Neural cell (in vitro differentiated cells): ENCODE data around the gene KDM8. TPM values are rescaled to one million over a fixed set of nuclear protein-coding genes. Genes with fewer than 3 reads are reported as not detected.

Source experiments
- H2AFZ ChIP-seq: fragments of 200-600, 300-800 bp; sonication (generic), shearing (Covaris generic); 2 replicates; pipeline ENCODE4 v1.6.0; 2014; ENCODE audit warnings: low read depth, mild to moderate bottlenecking, antibody characterized with exemption, low read length, moderate library complexity
- H3F3A ChIP-seq: fragments of 200-600 bp; shearing (Covaris generic); 2 replicates; pipeline ENCODE4 v1.6.1; 2016; ENCODE audit warnings: mild to moderate bottlenecking, moderate library complexity, mixed read lengths, antibody characterized with exemption, low read length; ENCODE audit not compliant: insufficient read depth, poor library complexity, severe bottlenecking
- H3K27ac ChIP-seq: fragments of 200-600, 300-800 bp; sonication (generic), shearing (Covaris generic); 2 replicates; pipeline ENCODE4 v1.5.1; 2014; ENCODE audit warnings: mild to moderate bottlenecking, low read length, moderate library complexity
- H3K27me3 ChIP-seq: fragments of 300-800, 200-600 bp; sonication (generic), shearing (Covaris generic); 2 replicates; pipeline ENCODE4 v1.6.0; 2014; ENCODE audit warnings: mild to moderate bottlenecking, low read depth, low read length, moderate library complexity; ENCODE audit not compliant: insufficient read depth
- H3K36me3 ChIP-seq: fragments of 300-800, 200-600 bp; sonication (generic), shearing (Covaris generic); 2 replicates; pipeline ENCODE4 v1.5.1; 2014; ENCODE audit warnings: mild to moderate bottlenecking, antibody characterized with exemption, low read length, moderate library complexity; ENCODE audit not compliant: insufficient read depth
- H3K4me2 ChIP-seq: fragments of 300-800, 200-600 bp; sonication (generic), shearing (Covaris generic); 2 replicates; pipeline ENCODE4 v1.6.0; 2014; ENCODE audit warnings: mild to moderate bottlenecking, low read length
- H3K4me3 ChIP-seq: fragments of 300-800, 200-600 bp; sonication (generic), shearing (Covaris generic); 2 replicates; pipeline ENCODE4 v1.5.1; 2014; ENCODE audit warnings: mild to moderate bottlenecking, low read length, moderate library complexity
- H3K79me2 ChIP-seq: fragments of 200-600 bp; shearing (Covaris generic); replicated peaks from 2 replicates; pipeline ENCODE4 v1.6.0; 2014; ENCODE audit warnings: mild to moderate bottlenecking, low read length, moderate library complexity; ENCODE audit not compliant: insufficient read depth
- H3K9ac ChIP-seq: fragments of 300-800, 200-600 bp; sonication (generic), shearing (Covaris generic); 2 replicates; pipeline ENCODE4 v1.6.1; 2016; ENCODE audit warnings: mild to moderate bottlenecking, low read length, mixed read lengths
- H3K9me2 ChIP-seq: fragments of 200-600 bp; shearing (Covaris generic); 2 replicates; pipeline ENCODE4 v1.6.1; 2016; ENCODE audit warnings: mild to moderate bottlenecking, low read length, mixed read lengths; ENCODE audit not compliant: insufficient read depth
- H3K9me3 ChIP-seq: fragments of 200-600, 300-800 bp; sonication (generic), shearing (Covaris generic); 2 replicates; pipeline ENCODE4 v1.6.1; 2016; ENCODE audit warnings: mild to moderate bottlenecking, mixed run types, low read length, moderate library complexity, mixed read lengths
- H4K20me1 ChIP-seq: fragments of 200-600 bp; shearing (Covaris generic); 2 replicates; pipeline ENCODE4 v1.6.1; 2016; ENCODE audit warnings: mild to moderate bottlenecking, mixed run types; ENCODE audit not compliant: insufficient read depth
- EP300 ChIP-seq: fragments of 450-650 bp; conservative IDR thresholded peaks from 2 replicates; pipeline ENCODE4 v1.6.1; 2014; ENCODE audit warnings: antibody characterized with exemption, mild to moderate bottlenecking, moderate library complexity; ENCODE audit not compliant: poor library complexity, severe bottlenecking
- EZH2 ChIP-seq: fragments of 200-600, 300-800 bp; shearing (Covaris generic), sonication (generic); IDR thresholded peaks from 2 replicates; pipeline ENCODE4 v1.6.1; 2014; ENCODE audit warnings: antibody characterized with exemption, low read length, borderline replicate concordance, mild to moderate bottlenecking; ENCODE audit not compliant: insufficient read depth, poor library complexity, severe bottlenecking
- MXI1 ChIP-seq: fragments of 450-650 bp; conservative IDR thresholded peaks from 2 replicates; pipeline ENCODE4 v1.6.1; 2014; ENCODE audit warnings: antibody characterized with exemption, mild to moderate bottlenecking; ENCODE audit not compliant: poor library complexity, severe bottlenecking
- RAD21 ChIP-seq: fragments of 450-650 bp; conservative IDR thresholded peaks from 2 replicates; pipeline ENCODE4 v1.6.1; 2014; ENCODE audit warnings: antibody characterized with exemption, mild to moderate bottlenecking, moderate library complexity
- SMC3 ChIP-seq: fragments of 450-650 bp; conservative IDR thresholded peaks from 2 replicates; pipeline ENCODE4 v1.6.1; 2014; ENCODE audit warnings: antibody characterized with exemption, mild to moderate bottlenecking, moderate library complexity; ENCODE audit not compliant: poor library complexity
- TAF1 ChIP-seq: IDR thresholded peaks from 2 replicates; pipeline ENCODE4 v1.6.1; 2012; ENCODE audit warnings: low read depth
- polyA plus RNA-seq: library from polyadenylated mRNA; depleted of rRNA; stranded (reverse); fragments of >200 nt; gene quantifications from 2 replicates; pipeline ENCODE4 v1.2.3, GENCODE V29; 2014
- TF ChIP-seq, protein P1 (sequence below): fragments of 450-650 bp; IDR thresholded peaks from 2 replicates; pipeline ENCODE4 v1.5.1; 2014; ENCODE audit warnings: antibody characterized with exemption, mild to moderate bottlenecking, moderate library complexity; ENCODE audit not compliant: poor library complexity, severe bottlenecking
- TF ChIP-seq, protein P2 (sequence below): IDR thresholded peaks from 2 replicates; pipeline ENCODE4 v1.6.1; 2012; ENCODE audit warnings: borderline replicate concordance

KDM8 gene
- polyA plus RNA-seq, 1 donor from 2014 or later, result 4.0 TPM

DNA sequence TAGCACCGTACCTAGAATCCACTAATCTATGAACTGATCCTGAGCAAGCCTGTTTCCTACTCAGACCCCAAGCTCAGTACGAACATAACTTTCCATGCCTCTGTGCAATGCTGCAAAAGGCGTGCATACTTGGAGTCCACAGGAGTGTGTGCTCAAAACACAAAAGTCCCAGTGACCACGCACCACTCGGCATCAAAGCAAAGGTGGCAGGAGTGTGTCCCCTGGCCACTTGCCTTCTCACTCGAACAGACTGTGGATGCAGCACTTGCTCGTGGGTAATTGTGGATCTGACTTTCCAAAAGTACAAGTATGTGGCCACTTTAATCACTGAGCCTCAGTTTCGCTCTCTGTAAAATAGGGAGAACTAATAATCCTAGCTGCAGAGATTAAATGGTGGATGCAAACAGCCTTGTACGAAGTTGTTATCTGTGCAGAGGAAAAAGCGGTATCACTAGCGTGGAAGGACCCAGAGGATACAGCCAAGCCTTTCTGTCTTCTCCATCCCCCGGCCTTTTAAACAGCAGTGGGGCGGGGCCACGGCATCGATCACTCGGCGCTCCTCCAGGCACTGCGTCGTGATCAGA, 311 bp upstream of the KDM8 start:
- H4K20me1 ChIP-seq, result no peaks in the 10 kb centered on the region
- peak overlapping the region; percentile 98 for H3K9ac ChIP-seq
- TF ChIP-seq, protein P1, sequence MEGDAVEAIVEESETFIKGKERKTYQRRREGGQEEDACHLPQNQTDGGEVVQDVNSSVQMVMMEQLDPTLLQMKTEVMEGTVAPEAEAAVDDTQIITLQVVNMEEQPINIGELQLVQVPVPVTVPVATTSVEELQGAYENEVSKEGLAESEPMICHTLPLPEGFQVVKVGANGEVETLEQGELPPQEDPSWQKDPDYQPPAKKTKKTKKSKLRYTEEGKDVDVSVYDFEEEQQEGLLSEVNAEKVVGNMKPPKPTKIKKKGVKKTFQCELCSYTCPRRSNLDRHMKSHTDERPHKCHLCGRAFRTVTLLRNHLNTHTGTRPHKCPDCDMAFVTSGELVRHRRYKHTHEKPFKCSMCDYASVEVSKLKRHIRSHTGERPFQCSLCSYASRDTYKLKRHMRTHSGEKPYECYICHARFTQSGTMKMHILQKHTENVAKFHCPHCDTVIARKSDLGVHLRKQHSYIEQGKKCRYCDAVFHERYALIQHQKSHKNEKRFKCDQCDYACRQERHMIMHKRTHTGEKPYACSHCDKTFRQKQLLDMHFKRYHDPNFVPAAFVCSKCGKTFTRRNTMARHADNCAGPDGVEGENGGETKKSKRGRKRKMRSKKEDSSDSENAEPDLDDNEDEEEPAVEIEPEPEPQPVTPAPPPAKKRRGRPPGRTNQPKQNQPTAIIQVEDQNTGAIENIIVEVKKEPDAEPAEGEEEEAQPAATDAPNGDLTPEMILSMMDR, result no peak
- TF ChIP-seq, protein P2, sequence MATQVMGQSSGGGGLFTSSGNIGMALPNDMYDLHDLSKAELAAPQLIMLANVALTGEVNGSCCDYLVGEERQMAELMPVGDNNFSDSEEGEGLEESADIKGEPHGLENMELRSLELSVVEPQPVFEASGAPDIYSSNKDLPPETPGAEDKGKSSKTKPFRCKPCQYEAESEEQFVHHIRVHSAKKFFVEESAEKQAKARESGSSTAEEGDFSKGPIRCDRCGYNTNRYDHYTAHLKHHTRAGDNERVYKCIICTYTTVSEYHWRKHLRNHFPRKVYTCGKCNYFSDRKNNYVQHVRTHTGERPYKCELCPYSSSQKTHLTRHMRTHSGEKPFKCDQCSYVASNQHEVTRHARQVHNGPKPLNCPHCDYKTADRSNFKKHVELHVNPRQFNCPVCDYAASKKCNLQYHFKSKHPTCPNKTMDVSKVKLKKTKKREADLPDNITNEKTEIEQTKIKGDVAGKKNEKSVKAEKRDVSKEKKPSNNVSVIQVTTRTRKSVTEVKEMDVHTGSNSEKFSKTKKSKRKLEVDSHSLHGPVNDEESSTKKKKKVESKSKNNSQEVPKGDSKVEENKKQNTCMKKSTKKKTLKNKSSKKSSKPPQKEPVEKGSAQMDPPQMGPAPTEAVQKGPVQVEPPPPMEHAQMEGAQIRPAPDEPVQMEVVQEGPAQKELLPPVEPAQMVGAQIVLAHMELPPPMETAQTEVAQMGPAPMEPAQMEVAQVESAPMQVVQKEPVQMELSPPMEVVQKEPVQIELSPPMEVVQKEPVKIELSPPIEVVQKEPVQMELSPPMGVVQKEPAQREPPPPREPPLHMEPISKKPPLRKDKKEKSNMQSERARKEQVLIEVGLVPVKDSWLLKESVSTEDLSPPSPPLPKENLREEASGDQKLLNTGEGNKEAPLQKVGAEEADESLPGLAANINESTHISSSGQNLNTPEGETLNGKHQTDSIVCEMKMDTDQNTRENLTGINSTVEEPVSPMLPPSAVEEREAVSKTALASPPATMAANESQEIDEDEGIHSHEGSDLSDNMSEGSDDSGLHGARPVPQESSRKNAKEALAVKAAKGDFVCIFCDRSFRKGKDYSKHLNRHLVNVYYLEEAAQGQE, result peak; percentile 69
- TF ChIP-seq MXI1, result no peak
- no peak for TF ChIP-seq RAD21
- TF ChIP-seq EZH2, result no peak
- peak; percentile 57 for TF ChIP-seq SMC3
- no peak for TF ChIP-seq EP300
- peak; percentile 59 for TF ChIP-seq TAF1
- peaks cover 4% of the 10 kb centered on the region for H3K79me2 ChIP-seq
- peak overlapping the region; percentile 92 for H3K27ac ChIP-seq
- H3K4me2 ChIP-seq, result peak overlapping the region; percentile 21
- no peaks in the 10 kb centered on the region for H3K36me3 ChIP-seq
- H3K27me3 ChIP-seq, result no peaks in the 10 kb centered on the region
- H3K9me2 ChIP-seq, result no peaks in the 10 kb centered on the region
- H3K4me3 ChIP-seq, result peak overlapping the region; percentile 69
- peak overlapping the region; percentile 76 for H2AFZ ChIP-seq
- no peaks in the 10 kb centered on the region for H3K9me3 ChIP-seq
- H3F3A ChIP-seq, result no peaks in the 10 kb centered on the region

DNA sequence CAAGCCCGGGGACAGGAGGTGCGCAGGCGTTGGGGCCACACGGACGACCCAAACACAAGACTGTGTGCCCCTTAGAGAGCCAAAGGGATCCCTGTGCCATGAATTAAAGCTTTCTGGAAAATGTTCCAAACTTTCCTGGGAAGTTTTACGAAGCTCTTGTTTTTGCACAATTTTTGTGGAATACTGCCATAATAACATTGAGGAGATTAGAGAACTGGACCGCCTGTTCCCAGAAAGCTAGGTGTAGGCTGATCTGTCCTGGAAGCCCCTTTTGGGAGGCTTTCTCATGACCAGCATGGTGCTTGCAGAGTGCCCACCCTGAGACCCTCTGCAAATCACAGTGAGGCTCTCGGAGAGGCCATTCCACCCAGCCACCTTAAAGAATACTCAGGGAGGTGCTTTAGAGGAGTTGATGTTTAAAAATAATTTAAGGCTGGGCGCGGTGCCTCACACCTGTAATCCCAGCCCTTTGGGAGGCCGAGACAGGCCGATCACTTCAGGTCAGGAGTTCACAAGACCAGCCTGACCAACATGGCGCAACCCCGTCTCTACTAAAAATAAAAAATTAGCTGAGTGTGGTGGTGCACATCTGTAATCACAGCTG, 1.1 kb downstream of the KDM8 start:
- no peaks in the 10 kb centered on the region for H3K27me3 ChIP-seq
- peaks cover 4% of the 10 kb centered on the region for H3K79me2 ChIP-seq
- H4K20me1 ChIP-seq, result no peaks in the 10 kb centered on the region
- peak overlapping the region; percentile 92 for H3K27ac ChIP-seq
- peak overlapping the region; percentile 98 for H3K9ac ChIP-seq
- H3K9me3 ChIP-seq, result no peaks in the 10 kb centered on the region
- H2AFZ ChIP-seq, result peak overlapping the region; percentile 92
- H3K4me2 ChIP-seq, result peak overlapping the region; percentile 96
- H3K4me3 ChIP-seq, result peak overlapping the region; percentile 69
- H3K36me3 ChIP-seq, result no peaks in the 10 kb centered on the region
- TF ChIP-seq RAD21 (no peak), MXI1 (no peak), SMC3 (no peak), EZH2 (no peak)
- TF ChIP-seq, protein P1, result no peak
- H3K9me2 ChIP-seq, result no peaks in the 10 kb centered on the region
- no peaks in the 10 kb centered on the region for H3F3A ChIP-seq
